ENCODE measurements around the gene R3HCC1L.

The R3HCC1L gene

DNA sequence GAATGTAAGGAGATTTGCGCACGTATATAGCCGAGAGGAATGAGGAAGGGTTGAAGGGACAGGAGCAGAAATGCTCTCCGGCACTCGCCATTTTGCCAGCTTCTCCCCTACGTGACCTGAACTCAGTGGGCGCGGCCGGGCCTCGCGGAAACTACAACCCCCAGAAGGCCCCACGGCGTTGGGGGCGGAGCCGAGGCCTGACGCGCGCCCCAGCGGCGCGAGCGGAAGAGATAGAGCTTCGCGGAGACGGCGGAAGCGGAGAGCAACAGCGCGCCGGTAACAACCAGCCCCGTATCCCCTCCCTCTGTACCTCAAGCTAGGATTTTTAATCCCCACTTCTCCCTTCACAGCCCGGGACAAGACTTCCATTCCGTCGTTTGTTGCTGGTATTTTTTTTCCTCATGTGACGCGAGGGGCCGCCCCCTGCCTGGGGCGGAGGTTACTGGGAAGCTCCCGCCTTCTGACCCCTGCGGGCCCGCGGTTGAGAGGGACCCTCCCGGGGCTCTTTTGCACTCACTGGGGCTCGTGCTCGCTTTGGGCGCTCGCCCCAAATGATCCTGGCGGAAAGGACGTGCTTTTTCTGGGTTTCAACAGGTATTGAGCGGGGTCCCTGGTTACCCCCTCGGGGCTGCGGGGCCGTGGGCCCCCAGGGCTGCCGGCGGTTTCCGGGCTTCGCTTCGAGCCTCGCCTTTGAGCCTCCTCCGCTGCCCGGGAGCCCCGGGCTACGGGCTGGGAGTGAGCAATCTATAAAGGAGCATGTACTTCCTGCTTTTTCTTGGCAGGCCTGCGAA lies at the start of gene R3HCC1L (continued):
- TF ChIP-seq, protein P1, sequence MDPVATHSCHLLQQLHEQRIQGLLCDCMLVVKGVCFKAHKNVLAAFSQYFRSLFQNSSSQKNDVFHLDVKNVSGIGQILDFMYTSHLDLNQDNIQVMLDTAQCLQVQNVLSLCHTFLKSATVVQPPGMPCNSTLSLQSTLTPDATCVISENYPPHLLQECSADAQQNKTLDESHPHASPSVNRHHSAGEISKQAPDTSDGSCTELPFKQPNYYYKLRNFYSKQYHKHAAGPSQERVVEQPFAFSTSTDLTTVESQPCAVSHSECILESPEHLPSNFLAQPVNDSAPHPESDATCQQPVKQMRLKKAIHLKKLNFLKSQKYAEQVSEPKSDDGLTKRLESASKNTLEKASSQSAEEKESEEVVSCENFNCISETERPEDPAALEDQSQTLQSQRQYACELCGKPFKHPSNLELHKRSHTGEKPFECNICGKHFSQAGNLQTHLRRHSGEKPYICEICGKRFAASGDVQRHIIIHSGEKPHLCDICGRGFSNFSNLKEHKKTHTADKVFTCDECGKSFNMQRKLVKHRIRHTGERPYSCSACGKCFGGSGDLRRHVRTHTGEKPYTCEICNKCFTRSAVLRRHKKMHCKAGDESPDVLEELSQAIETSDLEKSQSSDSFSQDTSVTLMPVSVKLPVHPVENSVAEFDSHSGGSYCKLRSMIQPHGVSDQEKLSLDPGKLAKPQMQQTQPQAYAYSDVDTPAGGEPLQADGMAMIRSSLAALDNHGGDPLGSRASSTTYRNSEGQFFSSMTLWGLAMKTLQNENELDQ (tag by site-specific recombination; IDR thresholded peaks at IDR 0.05; ENCODE audit: low read depth) = no peak
- TF ChIP-seq ZNF292 (tag by site-specific recombination; IDR thresholded peaks at IDR 0.05; ENCODE audit: borderline replicate concordance, low read depth) (no peak), SP2 (tag by site-specific recombination; IDR thresholded peaks at IDR 0.05) (peak; percentile 92), HOXA7 (CRISPR knock-in tag; IDR thresholded peaks at IDR 0.05; ENCODE audit: borderline replicate concordance) (no peak), ZNF157 (tag by site-specific recombination; IDR thresholded peaks at IDR 0.05) (no peak), EGR2 (tag by site-specific recombination; IDR thresholded peaks at IDR 0.05; ENCODE audit: low read depth) (peak; percentile 33), OSR2 (tag by site-specific recombination; IDR thresholded peaks at IDR 0.05) (no peak), ZNF660 (tag by site-specific recombination; IDR thresholded peaks at IDR 0.05) (peak; percentile 22), ZNF202 (tag by site-specific recombination; IDR thresholded peaks at IDR 0.05; ENCODE audit: borderline replicate concordance) (no peak), SCRT1 (tag by site-specific recombination; IDR thresholded peaks at IDR 0.05; ENCODE audit: borderline replicate concordance) (peak; percentile 64; the same call in 1 of the 2 replicates), HOXD13 (CRISPR knock-in tag; IDR thresholded peaks at IDR 0.05; ENCODE audit: borderline replicate concordance) (no peak), HOXC10 (CRISPR knock-in tag; IDR thresholded peaks at IDR 0.05) (no peak), ZNF561 (tag by site-specific recombination; IDR thresholded peaks at IDR 0.05; ENCODE audit: borderline replicate concordance) (peak; percentile 82; the same call in 1 of the 2 replicates), IKZF3 (tag by site-specific recombination; IDR thresholded peaks at IDR 0.05) (no peak), ZNF140 (tag by site-specific recombination; IDR thresholded peaks at IDR 0.05) (no peak), PRDM1 (tag by site-specific recombination; IDR thresholded peaks at IDR 0.05) (no peak), ZNF501 (tag by site-specific recombination; IDR thresholded peaks at IDR 0.05) (peak; percentile 26; the same call in 1 of the 2 replicates), ZNF544 (tag by site-specific recombination; IDR thresholded peaks at IDR 0.05) (no peak), ZNF623 (tag by site-specific recombination; IDR thresholded peaks at IDR 0.05) (no peak), ZNF585B (tag by site-specific recombination; IDR thresholded peaks at IDR 0.05) (no peak), FEZF1 (tag by site-specific recombination; IDR thresholded peaks at IDR 0.05) (peak; percentile 79)
- TF ChIP-seq, protein P2, sequence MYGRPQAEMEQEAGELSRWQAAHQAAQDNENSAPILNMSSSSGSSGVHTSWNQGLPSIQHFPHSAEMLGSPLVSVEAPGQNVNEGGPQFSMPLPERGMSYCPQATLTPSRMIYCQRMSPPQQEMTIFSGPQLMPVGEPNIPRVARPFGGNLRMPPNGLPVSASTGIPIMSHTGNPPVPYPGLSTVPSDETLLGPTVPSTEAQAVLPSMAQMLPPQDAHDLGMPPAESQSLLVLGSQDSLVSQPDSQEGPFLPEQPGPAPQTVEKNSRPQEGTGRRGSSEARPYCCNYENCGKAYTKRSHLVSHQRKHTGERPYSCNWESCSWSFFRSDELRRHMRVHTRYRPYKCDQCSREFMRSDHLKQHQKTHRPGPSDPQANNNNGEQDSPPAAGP (tag by site-specific recombination; IDR thresholded peaks at IDR 0.05) = peak; percentile 37; the same call in 1 of the 2 replicates
- TF ChIP-seq, protein P3, sequence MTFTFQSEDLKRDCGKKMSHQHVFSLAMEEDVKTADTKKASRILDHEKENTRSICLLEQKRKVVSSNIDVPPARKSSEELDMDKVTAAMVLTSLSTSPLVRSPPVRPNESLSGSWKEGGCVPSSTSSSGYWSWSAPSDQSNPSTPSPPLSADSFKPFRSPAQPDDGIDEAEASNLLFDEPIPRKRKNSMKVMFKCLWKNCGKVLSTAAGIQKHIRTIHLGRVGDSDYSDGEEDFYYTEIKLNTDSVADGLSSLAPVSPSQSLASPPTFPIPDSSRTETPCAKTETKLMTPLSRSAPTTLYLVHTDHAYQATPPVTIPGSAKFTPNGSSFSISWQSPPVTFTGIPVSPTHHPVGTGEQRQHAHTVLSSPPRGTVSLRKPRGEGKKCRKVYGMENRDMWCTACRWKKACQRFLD (tag by site-specific recombination; IDR thresholded peaks at IDR 0.05) = no peak
- TF ChIP-seq, protein P4, sequence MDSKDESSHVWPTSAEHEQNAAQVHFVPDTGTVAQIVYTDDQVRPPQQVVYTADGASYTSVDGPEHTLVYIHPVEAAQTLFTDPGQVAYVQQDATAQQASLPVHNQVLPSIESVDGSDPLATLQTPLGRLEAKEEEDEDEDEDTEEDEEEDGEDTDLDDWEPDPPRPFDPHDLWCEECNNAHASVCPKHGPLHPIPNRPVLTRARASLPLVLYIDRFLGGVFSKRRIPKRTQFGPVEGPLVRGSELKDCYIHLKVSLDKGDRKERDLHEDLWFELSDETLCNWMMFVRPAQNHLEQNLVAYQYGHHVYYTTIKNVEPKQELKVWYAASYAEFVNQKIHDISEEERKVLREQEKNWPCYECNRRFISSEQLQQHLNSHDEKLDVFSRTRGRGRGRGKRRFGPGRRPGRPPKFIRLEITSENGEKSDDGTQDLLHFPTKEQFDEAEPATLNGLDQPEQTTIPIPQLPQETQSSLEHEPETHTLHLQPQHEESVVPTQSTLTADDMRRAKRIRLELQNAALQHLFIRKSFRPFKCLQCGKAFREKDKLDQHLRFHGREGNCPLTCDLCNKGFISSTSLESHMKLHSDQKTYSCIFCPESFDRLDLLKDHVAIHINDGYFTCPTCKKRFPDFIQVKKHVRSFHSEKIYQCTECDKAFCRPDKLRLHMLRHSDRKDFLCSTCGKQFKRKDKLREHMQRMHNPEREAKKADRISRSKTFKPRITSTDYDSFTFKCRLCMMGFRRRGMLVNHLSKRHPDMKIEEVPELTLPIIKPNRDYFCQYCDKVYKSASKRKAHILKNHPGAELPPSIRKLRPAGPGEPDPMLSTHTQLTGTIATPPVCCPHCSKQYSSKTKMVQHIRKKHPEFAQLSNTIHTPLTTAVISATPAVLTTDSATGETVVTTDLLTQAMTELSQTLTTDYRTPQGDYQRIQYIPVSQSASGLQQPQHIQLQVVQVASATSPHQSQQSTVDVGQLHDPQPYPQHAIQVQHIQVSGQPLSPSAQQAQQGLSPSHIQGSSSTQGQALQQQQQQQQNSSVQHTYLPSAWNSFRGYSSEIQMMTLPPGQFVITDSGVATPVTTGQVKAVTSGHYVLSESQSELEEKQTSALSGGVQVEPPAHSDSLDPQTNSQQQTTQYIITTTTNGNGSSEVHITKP (tag by site-specific recombination; IDR thresholded peaks at IDR 0.05) = peak; percentile 99
- TF ChIP-seq, protein P5, sequence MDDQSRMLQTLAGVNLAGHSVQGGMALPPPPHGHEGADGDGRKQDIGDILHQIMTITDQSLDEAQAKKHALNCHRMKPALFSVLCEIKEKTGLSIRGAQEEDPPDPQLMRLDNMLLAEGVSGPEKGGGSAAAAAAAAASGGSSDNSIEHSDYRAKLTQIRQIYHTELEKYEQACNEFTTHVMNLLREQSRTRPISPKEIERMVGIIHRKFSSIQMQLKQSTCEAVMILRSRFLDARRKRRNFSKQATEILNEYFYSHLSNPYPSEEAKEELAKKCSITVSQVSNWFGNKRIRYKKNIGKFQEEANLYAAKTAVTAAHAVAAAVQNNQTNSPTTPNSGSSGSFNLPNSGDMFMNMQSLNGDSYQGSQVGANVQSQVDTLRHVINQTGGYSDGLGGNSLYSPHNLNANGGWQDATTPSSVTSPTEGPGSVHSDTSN (CRISPR knock-in tag; IDR thresholded peaks at IDR 0.05) = no peak
- TF ChIP-seq, protein P6, sequence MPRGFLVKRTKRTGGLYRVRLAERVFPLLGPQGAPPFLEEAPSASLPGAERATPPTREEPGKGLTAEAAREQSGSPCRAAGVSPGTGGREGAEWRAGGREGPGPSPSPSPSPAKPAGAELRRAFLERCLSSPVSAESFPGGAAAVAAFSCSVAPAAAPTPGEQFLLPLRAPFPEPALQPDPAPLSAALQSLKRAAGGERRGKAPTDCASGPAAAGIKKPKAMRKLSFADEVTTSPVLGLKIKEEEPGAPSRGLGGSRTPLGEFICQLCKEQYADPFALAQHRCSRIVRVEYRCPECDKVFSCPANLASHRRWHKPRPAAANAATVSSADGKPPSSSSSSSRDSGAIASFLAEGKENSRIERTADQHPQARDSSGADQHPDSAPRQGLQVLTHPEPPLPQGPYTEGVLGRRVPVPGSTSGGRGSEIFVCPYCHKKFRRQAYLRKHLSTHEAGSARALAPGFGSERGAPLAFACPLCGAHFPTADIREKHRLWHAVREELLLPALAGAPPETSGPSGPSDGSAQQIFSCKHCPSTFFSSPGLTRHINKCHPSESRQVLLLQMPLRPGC (tag by site-specific recombination; IDR thresholded peaks at IDR 0.05) = peak; percentile 14; the same call in 1 of the 2 replicates
- TF ChIP-seq, protein P7, sequence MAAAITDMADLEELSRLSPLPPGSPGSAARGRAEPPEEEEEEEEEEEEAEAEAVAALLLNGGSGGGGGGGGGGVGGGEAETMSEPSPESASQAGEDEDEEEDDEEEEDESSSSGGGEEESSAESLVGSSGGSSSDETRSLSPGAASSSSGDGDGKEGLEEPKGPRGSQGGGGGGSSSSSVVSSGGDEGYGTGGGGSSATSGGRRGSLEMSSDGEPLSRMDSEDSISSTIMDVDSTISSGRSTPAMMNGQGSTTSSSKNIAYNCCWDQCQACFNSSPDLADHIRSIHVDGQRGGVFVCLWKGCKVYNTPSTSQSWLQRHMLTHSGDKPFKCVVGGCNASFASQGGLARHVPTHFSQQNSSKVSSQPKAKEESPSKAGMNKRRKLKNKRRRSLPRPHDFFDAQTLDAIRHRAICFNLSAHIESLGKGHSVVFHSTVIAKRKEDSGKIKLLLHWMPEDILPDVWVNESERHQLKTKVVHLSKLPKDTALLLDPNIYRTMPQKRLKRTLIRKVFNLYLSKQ (tag by site-specific recombination; IDR thresholded peaks at IDR 0.05; ENCODE audit: borderline replicate concordance) = no peak

Data from HEK293 (cell line).